ENCODE measurements around the gene PPP1R14B. TPM values are rescaled to one million over a fixed set of nuclear protein-coding genes. Genes with fewer than 3 reads are reported as not detected.
A peak's percentile ranks its signal among the peaks of the same experiment; 100 is the strongest.

The PPP1R14B gene
- total RNA-seq, 1 experiment from 2014 or later = 583 TPM

DNA sequence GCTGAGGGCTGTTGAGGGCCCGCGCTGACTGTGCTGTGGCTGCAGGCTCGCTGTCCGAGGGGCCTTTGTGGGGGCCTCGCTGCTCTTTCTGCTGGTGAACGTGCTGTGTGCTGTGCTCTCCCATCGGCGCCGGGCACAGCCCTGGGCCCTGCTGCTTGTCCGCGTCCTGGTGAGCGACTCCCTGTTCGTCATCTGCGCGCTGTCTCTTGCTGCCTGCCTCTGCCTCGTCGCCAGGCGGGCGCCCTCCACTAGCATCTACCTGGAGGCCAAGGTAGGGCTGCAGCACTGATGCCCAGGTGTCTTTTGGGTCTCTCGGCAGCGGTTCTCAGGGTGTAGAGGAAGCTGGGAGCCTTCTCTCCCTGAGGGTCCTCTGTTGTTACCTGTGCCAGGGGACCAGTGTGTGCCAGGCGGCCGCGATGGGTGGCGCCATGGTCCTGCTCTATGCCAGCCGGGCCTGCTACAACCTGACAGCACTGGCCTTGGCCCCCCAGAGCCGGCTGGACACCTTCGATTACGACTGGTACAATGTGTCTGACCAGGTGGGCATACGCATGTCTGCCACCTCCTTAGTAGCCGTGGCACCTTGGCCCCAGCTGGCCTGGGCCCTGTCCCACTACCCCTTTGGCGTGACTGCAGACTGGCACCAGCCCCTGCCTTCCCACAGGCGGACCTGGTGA, 41.1 kb upstream of the PPP1R14B start:
- Mint-ChIP-seq H3K4me3 (ENCODE audit: unreplicated experiment) (no peak overlapping the region), H3K27ac (ENCODE audit: low read depth, unreplicated experiment) (no peak overlapping the region)
- no TSS peak for BruUV-seq (replicated peaks)

DNA sequence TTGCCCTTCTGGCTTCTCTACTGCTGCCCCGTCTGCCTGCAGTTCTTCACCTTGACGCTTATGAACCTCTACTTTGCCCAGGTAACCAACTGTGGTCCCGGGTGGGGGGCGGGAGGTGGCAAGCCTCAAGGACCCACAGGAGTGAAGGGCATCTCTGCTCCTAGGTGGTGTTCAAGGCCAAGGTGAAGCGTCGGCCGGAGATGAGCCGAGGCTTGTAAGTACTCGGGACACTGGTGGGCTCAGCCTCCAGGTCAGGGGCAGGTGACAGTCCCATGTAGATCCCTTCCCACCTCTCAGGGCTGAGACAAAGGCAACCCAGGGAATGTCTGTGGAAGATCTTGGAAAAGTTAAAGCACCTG, 40.0 kb upstream of the PPP1R14B start:
- intact Hi-C loops (cut with micrococcal nuclease) = loop anchor here (1.0 to 5.0 kb wide), 4 partner anchors 18 to 99 kb away; partner anchors contain the start of genes ESRRA, PLCB3 and STIP1
- H3K27ac Mint-ChIP-seq (ENCODE audit: low read depth, unreplicated experiment) = peak overlapping the region; percentile 77
- peaks cover 22% of the 10 kb centered on the region for H3K36me3 Mint-ChIP-seq (ENCODE audit: insufficient read depth, unreplicated experiment)
- TF ChIP-seq, protein P1, sequence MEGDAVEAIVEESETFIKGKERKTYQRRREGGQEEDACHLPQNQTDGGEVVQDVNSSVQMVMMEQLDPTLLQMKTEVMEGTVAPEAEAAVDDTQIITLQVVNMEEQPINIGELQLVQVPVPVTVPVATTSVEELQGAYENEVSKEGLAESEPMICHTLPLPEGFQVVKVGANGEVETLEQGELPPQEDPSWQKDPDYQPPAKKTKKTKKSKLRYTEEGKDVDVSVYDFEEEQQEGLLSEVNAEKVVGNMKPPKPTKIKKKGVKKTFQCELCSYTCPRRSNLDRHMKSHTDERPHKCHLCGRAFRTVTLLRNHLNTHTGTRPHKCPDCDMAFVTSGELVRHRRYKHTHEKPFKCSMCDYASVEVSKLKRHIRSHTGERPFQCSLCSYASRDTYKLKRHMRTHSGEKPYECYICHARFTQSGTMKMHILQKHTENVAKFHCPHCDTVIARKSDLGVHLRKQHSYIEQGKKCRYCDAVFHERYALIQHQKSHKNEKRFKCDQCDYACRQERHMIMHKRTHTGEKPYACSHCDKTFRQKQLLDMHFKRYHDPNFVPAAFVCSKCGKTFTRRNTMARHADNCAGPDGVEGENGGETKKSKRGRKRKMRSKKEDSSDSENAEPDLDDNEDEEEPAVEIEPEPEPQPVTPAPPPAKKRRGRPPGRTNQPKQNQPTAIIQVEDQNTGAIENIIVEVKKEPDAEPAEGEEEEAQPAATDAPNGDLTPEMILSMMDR (IDR thresholded peaks at IDR 0.05; ENCODE audit: unreplicated experiment) = no peak
- peak overlapping the region; percentile 76 for H3K4me3 Mint-ChIP-seq (ENCODE audit: unreplicated experiment)
- H3K4me1 Mint-ChIP-seq (ENCODE audit: insufficient read depth, unreplicated experiment) = peaks cover 15% of the 10 kb centered on the region
- H3K27me3 Mint-ChIP-seq (ENCODE audit: insufficient read depth, unreplicated experiment) = peaks cover 11% of the 10 kb centered on the region
- no peaks in the 10 kb centered on the region for H3K9me3 Mint-ChIP-seq (ENCODE audit: unreplicated experiment)
- DNase-seq (ENCODE audit: unreplicated experiment) = no peak
- CTCF ChIA-PET = interaction anchor here (9.9 kb wide), 1 partner anchor 16 kb away, joined by 96 read pairs; the partner anchor contains the start of gene CATSPERZ
- POLR2A ChIA-PET = interaction anchor here (0.9 to 3.1 kb wide), 4 partner anchors 10 to 45 kb away, joined by 3 to 24 read pairs (median 8); partner anchors contain the start of genes PLCB3, PRDX5 and TRMT112
- no TSS peak for BruUV-seq (replicated peaks)

More for the DNA sequence above, 41.1 kb upstream of the PPP1R14B start:
- TF ChIP-seq, protein P1 (IDR thresholded peaks at IDR 0.05; ENCODE audit: unreplicated experiment) = no peak
- Mint-ChIP-seq H3K36me3 (ENCODE audit: insufficient read depth, unreplicated experiment) (peaks cover 13% of the 10 kb centered on the region), H3K27me3 (ENCODE audit: insufficient read depth, unreplicated experiment) (peaks cover 11% of the 10 kb centered on the region), H3K9me3 (ENCODE audit: unreplicated experiment) (no peaks in the 10 kb centered on the region), H3K4me1 (ENCODE audit: insufficient read depth, unreplicated experiment) (peaks cover 15% of the 10 kb centered on the region)
- intact Hi-C loops (cut with micrococcal nuclease) = loop anchor here (2.0 to 5.0 kb wide), 3 partner anchors 17 to 101 kb away; partner anchors contain the start of genes ESRRA, PLCB3 and STIP1
- no peak for DNase-seq (ENCODE audit: unreplicated experiment)
- ChIA-PET POLR2A (interaction anchor here (1.1 kb wide), 1 partner anchor 36 kb away, joined by 3 read pairs; the partner anchor contains the start of gene PLCB3), CTCF (interaction anchor here (0.6 to 9.9 kb wide), 2 partner anchors 15 to 809 kb away, joined by 3 to 96 read pairs; partner anchors contain the start of gene CATSPERZ)

DNA sequence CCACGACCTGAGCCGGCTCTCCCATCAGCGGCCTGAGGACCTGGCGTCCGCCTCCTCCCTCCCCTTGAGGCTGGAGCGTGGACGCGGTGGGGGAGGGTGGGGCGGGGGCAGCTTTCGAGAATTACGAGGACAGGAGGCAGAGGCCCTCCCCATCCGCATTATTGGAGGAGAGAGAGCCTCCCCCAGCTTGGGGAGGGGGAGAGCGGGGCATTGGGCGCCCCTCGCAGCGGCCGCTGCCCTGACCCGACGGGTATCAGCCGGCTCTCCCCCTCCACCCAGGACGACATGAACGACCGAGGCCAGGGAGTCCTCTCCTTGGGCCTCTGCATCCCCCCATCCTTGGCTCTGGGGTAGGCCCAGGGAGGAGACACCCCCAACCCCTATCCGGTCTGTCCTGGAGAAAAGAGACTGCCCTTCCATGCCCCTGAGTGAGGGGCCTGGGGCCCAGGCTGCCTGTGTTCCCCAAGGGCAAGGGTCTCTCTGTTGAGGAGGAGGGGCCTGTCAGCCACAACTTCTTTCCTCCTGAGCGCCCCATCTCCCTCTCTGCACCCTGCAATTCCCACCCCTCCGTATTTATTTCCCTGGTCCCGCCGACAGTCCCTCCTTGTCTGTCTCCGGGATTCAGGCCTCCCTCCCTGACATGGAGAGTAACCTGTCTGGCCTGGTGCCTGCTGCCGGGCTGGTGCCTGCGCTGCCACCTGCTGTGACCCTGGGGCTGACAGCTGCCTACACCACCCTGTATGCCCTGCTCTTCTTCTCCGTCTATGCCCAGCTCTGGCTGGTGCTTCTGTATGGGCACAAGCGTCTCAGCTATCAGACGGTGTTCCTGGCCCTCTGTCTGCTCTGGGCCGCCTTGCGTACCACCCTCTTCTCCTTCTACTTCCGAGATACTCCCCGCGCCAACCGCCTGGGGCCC, 39.4 kb upstream of the PPP1R14B start:
- ChIA-PET CTCF (interaction anchor here (0.6 to 9.9 kb wide), 3 partner anchors 14 to 22 kb away, joined by 3 to 96 read pairs (median 5); partner anchors contain the start of gene CATSPERZ), POLR2A (interaction anchor here (0.9 to 8.2 kb wide), 8 partner anchors 9 to 100 kb away, joined by 3 to 125 read pairs (median 8); partner anchors contain the start of genes CATSPERZ, PLCB3, PRDX5 and STIP1)
- H3K9me3 Mint-ChIP-seq (ENCODE audit: unreplicated experiment) = no peaks in the 10 kb centered on the region
- peak overlapping the region; percentile 76 for H3K4me3 Mint-ChIP-seq (ENCODE audit: unreplicated experiment)
- BruUV-seq (replicated peaks) = no TSS peak
- peaks cover 29% of the 10 kb centered on the region for H3K36me3 Mint-ChIP-seq (ENCODE audit: insufficient read depth, unreplicated experiment)
- peaks cover 9% of the 10 kb centered on the region for H3K27me3 Mint-ChIP-seq (ENCODE audit: insufficient read depth, unreplicated experiment)
- TF ChIP-seq, protein P1 (IDR thresholded peaks at IDR 0.05; ENCODE audit: unreplicated experiment) = peak; percentile 21
- intact Hi-C loops (cut with micrococcal nuclease) = loop anchor here (1.0 to 5.0 kb wide), 4 partner anchors 19 to 99 kb away; partner anchors contain the start of genes ESRRA, PLCB3 and STIP1
- H3K27ac Mint-ChIP-seq (ENCODE audit: low read depth, unreplicated experiment) = peak overlapping the region; percentile 84
- DNase-seq (ENCODE audit: unreplicated experiment) = peak; percentile 42
- H3K4me1 Mint-ChIP-seq (ENCODE audit: insufficient read depth, unreplicated experiment) = peaks cover 15% of the 10 kb centered on the region

Data from MCF 10A (cell line).